Sigmoid colon (tissue), 7 donors: ENCODE results near the gene PRKG1. TPM values are rescaled to one million over a fixed set of nuclear protein-coding genes. Genes with fewer than 3 reads are reported as not detected.

Source experiments
- DNase-seq: peaks from one replicate; pipeline ENCODE4 v3.0.0-alpha.2; 2019
- H3K27ac ChIP-seq, 4 donors: fragments of 200-600 bp; sonication (generic); one replicate each; pipeline ENCODE4 v1.5.1; 2016 to 2019; ENCODE audit warnings: mild to moderate bottlenecking in 1 of 4
- H3K27me3 ChIP-seq, 3 donors: fragments of 200-600 bp; sonication (generic); one replicate each; pipeline ENCODE4 v1.5.1; 2019; ENCODE audit warnings: mild to moderate bottlenecking in 1 of 3
- H3K36me3 ChIP-seq, 4 donors: fragments of 200-600 bp; sonication (generic); one replicate each; pipeline ENCODE4 v1.5.1; 2016 to 2019
- H3K4me1 ChIP-seq, 4 donors: fragments of 200-600 bp; sonication (generic); one replicate each; pipeline ENCODE4 v1.5.1; 2017 to 2019
- H3K4me3 ChIP-seq, 4 donors: fragments of 200-600 bp; sonication (generic); one replicate each; pipeline ENCODE4 v1.5.1; 2017 to 2019; ENCODE audit warnings: mild to moderate bottlenecking in 2 of 4, moderate library complexity in 1 of 4
- H3K9me3 ChIP-seq, 4 donors: fragments of 200-600 bp in 3 of 4; sonication (generic) in 3 of 4; one replicate each; pipeline versions ENCODE4 v1.5.1 to v1.6.1; 2013 to 2019
- CTCF ChIP-seq, 4 experiments: fragments of 450-650 bp in 3 of 4; fragments of 200-600 bp in 1 of 4; IDR thresholded peaks; one replicate each; pipeline ENCODE4 v1.5.1; 2016 to 2019; ENCODE audit warnings: antibody characterized with exemption in 4 of 4, mild to moderate bottlenecking in 3 of 4, moderate library complexity in 2 of 4
- EP300 ChIP-seq, 4 donors: sonication (generic); formaldehyde crosslinking; IDR thresholded peaks; one replicate each; pipeline ENCODE4 v1.6.1; 2017; ENCODE audit warnings: antibody characterized with exemption in 4 of 4
- POLR2A ChIP-seq, 2 donors: fragments of 450-650 bp; IDR thresholded peaks; one replicate each; pipeline ENCODE4 v1.6.1; 2016; ENCODE audit warnings: antibody characterized with exemption in 2 of 2, mild to moderate bottlenecking in 2 of 2, moderate library complexity in 2 of 2
- POLR2AphosphoS5 ChIP-seq, 4 donors: sonication (generic); formaldehyde crosslinking; IDR thresholded peaks; one replicate each; pipeline ENCODE4 v1.6.1; 2017; ENCODE audit warnings: antibody characterized with exemption in 4 of 4
- WGBS, 2 donors: extraction: QIAGEN DNeasy Blood & Tissue Kit; methylation state at CpG; one replicate each; pipeline ENCODE4 v1.1.7; 2013; 5-methylcytosine and 5-hydroxymethylcytosine counted together
- intact Hi-C: fragments of 100-400 bp; cut with DNase I; formaldehyde crosslinking; loops from one replicate; pipeline ENCODE4 v1.15.1; 2023
- polyA plus RNA-seq, 3 donors: library from polyadenylated mRNA; stranded (reverse); fragments of 200-250 nt; gene quantifications; one replicate each; pipeline ENCODE4 v1.2.3, GENCODE V29; 2013
- total RNA-seq, 4 donors: library from RNA; depleted of rRNA; stranded (reverse); fragments of >200 nt; gene quantifications; one replicate each; pipeline ENCODE4 v1.1.0, GENCODE V29; 2016
- donor health status: healthy with polysubstance abuse.
- donor health status: Bipolar disorder and iron deficiency.
- donor health status: healthy.

PRKG1 gene
- total and polyA plus RNA-seq, 7 donors = 3.7 to 92.9 (median 60.2) TPM

GRCh38 chr10:51689536-51689935 is 615.2 kb downstream of the PRKG1 start:
- Histone ChIP-seq H3K27me3 (no peaks in the 10 kb centered on the region), H3K4me1 (peaks cover 0 to 6% (median 0%) of the 10 kb centered on the region in 4 donors), H3K36me3 (no peaks in the 10 kb centered on the region), H3K9me3 (no peaks in the 10 kb centered on the region), H3K4me3 (no peak overlapping the region), H3K27ac (no peak overlapping the region)
- intact Hi-C loops = no loop called here
- DNase-seq = no peak
- TF ChIP-seq POLR2A (IDR thresholded peaks at IDR 0.05) (no peak), POLR2AphosphoS5 (IDR thresholded peaks at IDR 0.05) (no peak)
- 91% methylated on average over 3 of the region's 3 CpGs for WGBS, 2 donors

- Histone ChIP-seq H3K27ac (no peak overlapping the region), H3K36me3 (peaks cover 0 to 6% (median 0%) of the 10 kb centered on the region in 4 donors), H3K9me3 (no peaks in the 10 kb centered on the region), H3K4me1 (peaks cover 0 to 22% (median 9%) of the 10 kb centered on the region in 4 donors), H3K4me3 (no peak overlapping the region), H3K27me3 (no peaks in the 10 kb centered on the region)
- 13 to 63% methylated on average over 4 of the region's 4 CpGs for WGBS, 2 donors
- TF ChIP-seq CTCF (IDR thresholded peaks at IDR 0.05) (no peak), POLR2A (IDR thresholded peaks at IDR 0.05) (no peak), POLR2AphosphoS5 (IDR thresholded peaks at IDR 0.05) (no peak), EP300 (IDR thresholded peaks at IDR 0.05) (no peak)
- intact Hi-C loops = no loop called here
- no peak for DNase-seq
These were observed 616.8 kb downstream of the PRKG1 start for GRCh38 chr10:51691135-51691534.

- no peak for TF ChIP-seq POLR2A (IDR thresholded peaks at IDR 0.05)
- TF ChIP-seq EP300 (IDR thresholded peaks at IDR 0.05) = no peak
- no peak for TF ChIP-seq POLR2AphosphoS5 (IDR thresholded peaks at IDR 0.05)
- TF ChIP-seq CTCF (IDR thresholded peaks at IDR 0.05) = no peak
- intact Hi-C loops = no loop called here
- Histone ChIP-seq H3K4me1 (peaks cover 0 to 50% (median 35%) of the 10 kb centered on the region in 4 donors), H3K27me3 (no peaks in the 10 kb centered on the region), H3K4me3 (no peak overlapping the region), H3K36me3 (peaks cover 0 to 7% (median 3%) of the 10 kb centered on the region in 4 donors), H3K27ac (no peak overlapping the region), H3K9me3 (no peaks in the 10 kb centered on the region)
- no peak for DNase-seq
- 77 to 84% methylated on average over 5 of the region's 5 CpGs for WGBS, 2 donors
These were observed 619.9 kb downstream of the PRKG1 start for GRCh38 chr10:51694086-51694768.

- WGBS, 2 donors = 89 to 90% methylated on average over 1 of the region's 1 CpG
- Histone ChIP-seq H3K27me3 (no peaks in the 10 kb centered on the region), H3K36me3 (peaks cover 0 to 7% (median 3%) of the 10 kb centered on the region in 4 donors), H3K4me1 (peaks cover 0 to 59% (median 42%) of the 10 kb centered on the region in 4 donors), H3K4me3 (no peak overlapping the region), H3K27ac (peak overlapping the region in 2 of 4 donors; percentile 20 to 42), H3K9me3 (no peaks in the 10 kb centered on the region)
- intact Hi-C loops = loop anchor here (5.0 kb wide), 1 partner anchor 266 kb away; no protein-coding TSS in a partner anchor
- DNase-seq = no peak
- TF ChIP-seq POLR2A (IDR thresholded peaks at IDR 0.05) (no peak), POLR2AphosphoS5 (IDR thresholded peaks at IDR 0.05) (no peak), CTCF (IDR thresholded peaks at IDR 0.05) (no peak), EP300 (IDR thresholded peaks at IDR 0.05) (no peak)
These were observed 622.0 kb downstream of the PRKG1 start for GRCh38 chr10:51696251-51696650.

- peaks cover 0 to 59% (median 42%) of the 10 kb centered on the region in 4 donors for H3K4me1 ChIP-seq
- peak overlapping the region; percentile 88 to 94 (median 91) for H3K27ac ChIP-seq
- no peaks in the 10 kb centered on the region for H3K27me3 ChIP-seq
- 83 to 87% methylated on average over 8 of the region's 8 CpGs for WGBS, 2 donors
- TF ChIP-seq EP300 (IDR thresholded peaks at IDR 0.05) (no peak), CTCF (IDR thresholded peaks at IDR 0.05) (no peak), POLR2A (IDR thresholded peaks at IDR 0.05) (no peak), POLR2AphosphoS5 (IDR thresholded peaks at IDR 0.05) (no peak)
- peak overlapping the region; percentile 66 to 80 (median 76) for H3K4me3 ChIP-seq
- intact Hi-C loops = loop anchor here (5.0 kb wide), 1 partner anchor 264 kb away; no protein-coding TSS in a partner anchor
- no peaks in the 10 kb centered on the region for H3K9me3 ChIP-seq
- H3K36me3 ChIP-seq = peaks cover 0 to 7% (median 3%) of the 10 kb centered on the region in 4 donors
- no peak for DNase-seq
These were observed 624.3 kb downstream of the PRKG1 start for GRCh38 chr10:51698473-51699063.
